Immature natural killer cell (primary cell): ENCODE data around the gene GRAMD1B. TPM values are rescaled to one million over a fixed set of nuclear protein-coding genes. Genes with fewer than 3 reads are reported as not detected.
"Not testable (repeated sequence)": the region's sequence is repeated elsewhere in the genome, so short reads cannot be mapped to it uniquely, and the experiment has no call there.

Experiments
- DNase-seq, 3 donors: peaks; one replicate each; pipeline ENCODE4 v3.0.0; 2022; ENCODE audit warnings: mixed read lengths in 1 of 3
- H3K27ac Mint-ChIP-seq, 6 donors: one replicate each; pipeline ENCODE4 v1.8.0; 2020; ENCODE audit warnings: mixed read lengths in 6 of 6, mild to moderate bottlenecking in 5 of 6, inconsistent platforms in 4 of 6, moderate library complexity in 3 of 6
- H3K27me3 Mint-ChIP-seq, 3 donors: one replicate each; pipeline ENCODE4 v1.8.0; 2020 to 2021; ENCODE audit warnings: low read depth in 3 of 3, mild to moderate bottlenecking in 3 of 3, mixed read lengths in 3 of 3, moderate library complexity in 3 of 3, inconsistent platforms in 1 of 3
- H3K36me3 Mint-ChIP-seq, 3 donors: one replicate each; pipeline ENCODE4 v1.8.0; 2020; ENCODE audit warnings: mixed read lengths in 3 of 3, inconsistent platforms in 2 of 3, mild to moderate bottlenecking in 2 of 3
- H3K4me1 Mint-ChIP-seq, 2 donors: one replicate each; pipeline ENCODE4 v1.8.0; 2020; ENCODE audit warnings: inconsistent platforms in 2 of 2, mild to moderate bottlenecking in 2 of 2, mixed read lengths in 2 of 2, moderate library complexity in 1 of 2
- H3K4me3 Mint-ChIP-seq, 5 donors: one replicate each; pipeline ENCODE4 v1.8.0; 2020; ENCODE audit warnings: mild to moderate bottlenecking in 5 of 5, mixed read lengths in 5 of 5, inconsistent platforms in 3 of 5, moderate library complexity in 3 of 5
- H3K9me3 Mint-ChIP-seq, 6 donors: one replicate each; pipeline ENCODE4 v1.8.0; 2020; ENCODE audit warnings: mild to moderate bottlenecking in 6 of 6, mixed read lengths in 6 of 6, inconsistent platforms in 4 of 6, moderate library complexity in 3 of 6
- polyA plus RNA-seq, 3 donors: library from polyadenylated mRNA; unstranded; fragments of 300-500 nt; fragmentation: Illumina TruSeq; gene quantifications; one replicate each; pipeline ENCODE4 v1.2.3, GENCODE V29; 2021

The GRAMD1B gene
- polyA plus RNA-seq, 3 donors from 2014 or later, result 0.78 to 3.4 (median 1.5) TPM

DNA sequence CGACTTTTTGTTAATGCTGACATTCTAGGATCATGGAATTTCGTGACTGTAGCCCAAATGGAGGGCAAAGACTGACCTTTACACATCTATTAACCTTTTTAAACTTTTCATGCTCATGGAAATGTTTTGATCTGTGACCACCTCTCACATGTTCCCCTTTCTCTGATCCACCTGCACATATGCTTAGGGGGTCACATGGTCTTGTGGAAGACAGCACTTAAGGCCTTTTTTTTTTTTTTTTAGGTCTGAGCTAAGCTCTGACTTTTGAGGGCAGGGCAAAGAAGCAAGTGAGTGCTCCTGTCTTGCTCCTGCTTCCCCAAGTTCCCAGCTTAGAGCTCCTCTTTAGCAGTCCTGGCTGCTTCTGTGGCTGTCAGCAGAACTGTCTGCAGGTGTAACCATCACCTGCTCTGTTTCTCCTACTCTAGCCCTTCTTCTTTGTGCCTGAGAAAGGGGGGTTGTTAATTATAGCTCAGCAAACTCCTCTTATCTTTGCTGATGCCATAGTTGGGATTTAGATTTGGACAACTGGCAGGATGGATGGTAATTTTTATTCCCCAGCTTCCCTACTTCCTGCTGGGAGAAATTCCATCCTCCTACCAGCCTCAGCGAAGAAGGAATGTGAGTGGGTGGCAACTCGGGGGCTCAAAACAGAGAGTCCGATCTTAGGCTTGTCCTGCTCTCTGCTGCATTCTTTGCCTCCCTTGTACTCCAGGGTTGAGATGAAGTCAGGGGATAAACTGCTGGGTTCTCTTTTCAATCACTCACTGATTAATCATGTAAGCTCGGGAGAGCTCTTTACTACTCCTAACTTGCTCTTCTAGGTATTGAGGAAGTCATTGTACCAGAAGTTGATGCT, 64.4 kb downstream of the GRAMD1B start:
- Mint-ChIP-seq H3K36me3 (peaks cover 0 to 4% (median 4%) of the 10 kb centered on the region in 3 donors), H3K4me3 (no peak overlapping the region), H3K27ac (peak overlapping the region in 1 of 6 donors; percentile 5), H3K9me3 (no peaks in the 10 kb centered on the region), H3K27me3 (no peaks in the 10 kb centered on the region), H3K4me1 (peaks cover 0 to 8% of the 10 kb centered on the region in 2 donors)
- no peak for DNase-seq

DNA sequence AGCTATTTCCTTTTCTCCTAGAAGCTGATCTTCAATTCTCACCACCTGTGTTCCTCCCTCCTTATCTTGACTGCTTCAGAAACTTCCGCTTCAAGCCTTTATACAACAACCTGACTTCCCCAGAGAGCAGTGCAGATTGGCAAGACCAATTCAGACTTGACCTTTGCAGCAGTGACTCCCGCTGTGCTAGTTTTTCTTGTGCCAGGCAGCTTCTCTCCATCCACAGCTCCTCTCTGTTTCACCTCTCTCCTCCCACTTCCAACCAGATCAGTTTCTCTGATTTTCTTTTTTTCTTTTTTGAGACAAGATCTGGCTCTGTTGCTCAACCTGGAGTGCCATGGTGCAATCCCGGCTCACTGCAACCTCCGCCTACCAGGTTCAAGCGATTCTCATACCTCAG, 74.3 kb downstream of the GRAMD1B start:
- Mint-ChIP-seq H3K27ac (no peak overlapping the region), H3K27me3 (no peaks in the 10 kb centered on the region), H3K9me3 (no peaks in the 10 kb centered on the region), H3K4me1 (no peaks in the 10 kb centered on the region), H3K36me3 (no peaks in the 10 kb centered on the region), H3K4me3 (no peak overlapping the region)
- DNase-seq, result no peak

DNA sequence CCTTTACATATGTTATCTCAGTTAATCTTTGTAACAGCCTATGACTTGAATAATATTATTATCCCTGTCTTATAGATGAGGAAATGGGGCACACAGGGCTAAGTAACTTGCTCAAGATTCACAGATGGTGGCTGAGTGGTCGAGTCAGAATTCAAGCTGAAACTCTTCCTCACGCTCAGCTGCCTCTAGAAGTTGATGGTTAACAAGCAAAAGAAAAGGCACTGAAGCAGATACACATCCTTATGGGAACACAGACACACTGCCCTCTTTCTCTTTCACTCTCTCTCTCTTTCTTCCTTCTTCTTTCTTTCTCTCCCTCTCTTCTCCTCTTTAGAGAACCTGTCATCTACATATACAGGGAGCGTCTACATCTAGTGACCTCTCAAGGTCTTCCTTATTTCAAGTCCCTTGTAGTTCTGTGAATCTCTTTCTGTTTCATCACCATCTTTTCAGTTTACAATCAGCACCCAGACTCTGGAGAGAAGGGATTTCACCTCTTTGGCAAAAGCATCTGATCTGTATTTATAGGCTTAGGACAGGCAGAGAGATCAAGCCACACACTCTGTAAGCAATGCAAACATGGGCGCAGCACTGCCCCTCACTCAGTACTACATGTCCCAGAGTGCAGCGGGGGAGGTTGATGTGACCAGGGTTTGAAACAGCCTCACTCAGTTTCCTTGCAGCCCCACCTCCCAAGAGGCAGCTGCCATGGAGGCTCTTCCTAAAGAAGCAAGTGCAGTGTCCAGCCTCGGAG, 75.7 kb downstream of the GRAMD1B start:
- H3K4me3 Mint-ChIP-seq, result no peak overlapping the region
- H3K27ac Mint-ChIP-seq, result no peak overlapping the region
- no peaks in the 10 kb centered on the region for H3K36me3 Mint-ChIP-seq
- no peaks in the 10 kb centered on the region for H3K9me3 Mint-ChIP-seq
- H3K27me3 Mint-ChIP-seq, result no peaks in the 10 kb centered on the region
- no peak for DNase-seq
- no peaks in the 10 kb centered on the region for H3K4me1 Mint-ChIP-seq

DNA sequence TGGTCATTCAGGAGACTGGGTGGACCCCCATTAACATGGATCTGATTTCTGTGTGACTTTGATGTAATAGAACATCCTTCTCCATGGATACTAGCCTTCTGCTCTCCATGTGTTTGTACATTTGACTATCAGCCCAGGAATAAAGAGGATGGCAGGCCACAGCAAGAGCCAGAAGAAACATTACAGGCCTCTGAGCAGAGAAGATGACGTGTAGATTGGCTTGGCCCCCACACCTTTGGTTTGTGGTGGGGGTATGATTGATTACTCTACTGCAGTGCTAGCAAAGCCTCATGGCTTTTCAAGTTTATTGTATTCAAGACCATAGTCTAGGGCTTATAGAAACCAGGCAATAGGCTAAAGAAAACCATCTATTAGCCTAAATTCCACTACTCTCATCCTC, 77.0 kb downstream of the GRAMD1B start:
- Mint-ChIP-seq H3K27ac (no peak overlapping the region), H3K36me3 (no peaks in the 10 kb centered on the region), H3K9me3 (no peaks in the 10 kb centered on the region), H3K4me1 (no peaks in the 10 kb centered on the region), H3K4me3 (no peak overlapping the region), H3K27me3 (no peaks in the 10 kb centered on the region)
- DNase-seq, result no peak

DNA sequence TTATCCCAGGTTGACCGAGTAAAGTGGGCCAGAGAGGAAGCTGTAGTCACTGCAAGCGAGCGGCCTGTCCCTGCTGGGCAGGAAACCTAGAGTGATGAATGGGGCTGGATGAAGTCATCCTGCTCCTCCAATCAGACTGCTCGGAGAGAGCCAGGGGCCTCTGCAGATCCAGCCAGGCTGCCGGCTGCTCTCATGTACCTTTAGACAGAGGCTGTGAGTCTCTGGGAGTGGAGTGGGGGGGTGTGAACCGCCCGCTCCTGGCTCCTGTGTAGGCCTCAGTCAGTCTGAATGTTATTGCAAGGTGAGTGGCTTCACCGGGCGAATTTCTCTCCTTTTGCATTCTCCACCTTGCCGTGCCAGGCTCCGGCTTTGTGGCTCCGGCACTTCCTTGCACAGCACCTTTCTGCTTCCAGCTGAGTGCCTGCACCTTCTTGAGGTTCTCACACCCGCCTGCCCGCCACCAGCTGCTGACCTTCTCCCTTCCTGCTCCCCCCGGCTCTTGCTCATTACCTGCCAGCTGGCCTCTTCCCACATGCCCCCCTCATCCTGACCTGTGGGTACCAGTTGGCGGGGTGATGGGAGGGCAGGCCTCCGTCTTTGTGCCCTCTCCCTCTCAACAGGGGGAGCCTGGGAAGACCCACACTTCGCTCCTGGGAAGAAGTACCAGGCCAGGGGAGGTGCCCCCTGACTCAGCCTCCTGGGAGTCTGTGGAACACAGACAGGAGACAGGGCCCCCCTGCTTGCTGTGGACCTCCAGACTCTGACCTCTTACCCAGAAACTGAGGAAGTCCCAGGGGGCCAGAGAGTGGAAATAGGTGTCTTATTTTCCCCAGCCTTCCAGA, 79.9 kb downstream of the GRAMD1B start:
- Mint-ChIP-seq H3K27me3 (no peaks in the 10 kb centered on the region), H3K4me3 (no peak overlapping the region), H3K36me3 (no peaks in the 10 kb centered on the region), H3K9me3 (no peaks in the 10 kb centered on the region), H3K27ac (no peak overlapping the region), H3K4me1 (no peaks in the 10 kb centered on the region)
- DNase-seq, result no peak

DNA sequence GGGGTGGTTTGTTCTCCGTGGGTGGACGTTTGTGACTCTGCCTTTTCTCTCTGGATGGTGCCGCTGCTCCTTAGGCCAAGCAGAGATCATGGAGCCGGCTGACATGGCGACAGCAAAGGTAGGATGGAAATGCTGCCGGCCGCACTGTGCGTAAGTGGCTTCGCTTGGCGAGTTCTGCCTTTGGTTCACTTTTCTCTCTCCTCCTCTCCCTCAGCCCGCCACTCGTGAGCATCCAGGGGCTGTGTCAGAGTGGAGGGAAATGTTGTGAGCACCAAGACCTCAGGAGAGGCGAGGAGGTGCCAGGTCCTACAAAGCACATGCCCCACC, 80.5 kb downstream of the GRAMD1B start:
- no peaks in the 10 kb centered on the region for H3K36me3 Mint-ChIP-seq
- no peak overlapping the region for H3K4me3 Mint-ChIP-seq
- no peaks in the 10 kb centered on the region for H3K4me1 Mint-ChIP-seq
- no peak for DNase-seq
- no peaks in the 10 kb centered on the region for H3K9me3 Mint-ChIP-seq
- no peaks in the 10 kb centered on the region for H3K27me3 Mint-ChIP-seq
- H3K27ac Mint-ChIP-seq, result no peak overlapping the region

DNA sequence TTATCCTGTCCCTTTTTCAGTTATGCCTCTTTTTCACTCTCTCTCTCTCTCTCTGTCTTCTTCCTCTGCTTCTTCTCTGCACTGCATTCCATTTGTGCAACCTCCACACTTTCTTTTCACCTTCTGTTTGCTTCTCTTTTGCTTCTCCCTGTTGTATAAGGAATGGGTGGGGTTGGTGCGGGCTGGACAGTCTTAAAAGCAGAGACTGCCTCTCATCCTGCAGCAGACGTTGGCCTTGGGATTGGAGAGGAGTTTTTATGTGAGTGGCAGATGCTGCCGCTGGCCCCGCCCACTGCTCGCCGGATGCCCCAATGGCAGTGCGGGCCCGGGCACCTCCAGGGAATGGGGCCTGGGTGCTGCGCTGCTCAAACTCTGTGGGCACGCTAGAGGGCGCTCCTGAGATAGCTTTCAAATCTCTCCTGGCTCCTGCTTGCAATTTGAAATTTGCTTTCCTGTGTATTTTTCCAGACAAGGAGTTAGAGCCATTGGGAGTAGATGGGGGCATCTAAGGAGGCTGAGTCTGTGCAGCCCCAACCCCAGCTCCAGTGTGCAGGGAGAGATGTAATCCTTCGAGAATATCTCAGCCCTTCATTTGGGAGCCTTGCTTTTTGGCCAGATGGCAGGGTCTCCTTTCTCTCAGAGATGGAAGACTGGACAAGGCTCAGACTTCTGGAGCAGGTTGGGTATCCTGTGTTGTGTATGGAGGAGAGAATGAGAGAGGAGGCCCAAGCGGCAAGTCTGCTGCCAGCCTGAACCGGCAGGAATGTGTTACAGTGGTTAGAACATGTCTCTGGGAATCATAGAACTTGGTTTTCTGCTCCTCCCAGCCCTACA, 81.2 kb downstream of the GRAMD1B start:
- H3K27me3 Mint-ChIP-seq, result no peaks in the 10 kb centered on the region
- no peak overlapping the region for H3K27ac Mint-ChIP-seq
- H3K9me3 Mint-ChIP-seq, result no peaks in the 10 kb centered on the region
- no peaks in the 10 kb centered on the region for H3K4me1 Mint-ChIP-seq
- no peak overlapping the region for H3K4me3 Mint-ChIP-seq
- DNase-seq, result peak; percentile 35 to 64 (median 51)
- no peaks in the 10 kb centered on the region for H3K36me3 Mint-ChIP-seq

DNA sequence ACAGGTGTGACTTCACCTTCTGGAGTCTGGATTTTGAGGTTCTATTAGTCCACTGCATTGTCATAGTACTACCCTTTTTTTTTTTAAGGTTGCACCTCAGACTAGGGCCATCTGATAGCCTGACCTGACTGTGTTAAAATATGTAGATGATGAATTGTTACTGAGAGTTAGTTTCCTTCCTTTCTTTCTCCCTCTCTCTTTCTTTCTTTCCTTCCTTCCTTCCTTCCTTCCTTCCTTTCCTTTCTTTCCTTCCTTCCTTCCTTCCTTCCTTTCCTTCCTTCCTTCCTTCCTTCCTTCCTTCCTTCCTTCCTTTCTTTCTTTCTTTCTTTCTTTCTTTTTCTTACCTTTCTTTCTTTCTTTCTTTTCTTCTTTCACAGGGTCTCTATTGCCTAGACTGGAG, 83.2 kb downstream of the GRAMD1B start:
- not testable (repeated sequence) for H3K4me3 Mint-ChIP-seq, H3K9me3 Mint-ChIP-seq, H3K27me3 Mint-ChIP-seq, H3K27ac Mint-ChIP-seq, DNase-seq, H3K36me3 Mint-ChIP-seq
- H3K4me1 Mint-ChIP-seq, result peaks cover 14 to 15% of the 10 kb centered on the region in 2 donors

DNA sequence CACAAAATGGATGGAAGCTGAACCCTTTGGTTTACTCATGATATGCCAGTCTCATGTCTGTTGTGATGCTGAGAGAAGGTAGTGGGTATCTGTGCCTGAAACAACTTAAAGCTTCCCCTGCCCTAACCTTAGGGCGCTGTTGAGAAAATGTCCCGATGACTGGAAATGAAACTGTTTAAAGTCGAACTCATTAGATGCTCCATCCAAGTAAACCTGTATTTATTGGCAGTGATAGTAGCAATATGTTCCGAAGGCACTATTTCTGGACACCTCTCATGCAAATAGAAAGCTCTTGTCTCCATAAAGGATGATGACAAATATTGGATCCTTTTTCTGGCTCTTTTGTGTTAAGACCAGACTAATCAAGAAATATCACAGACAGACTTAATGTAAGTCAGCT, 86.2 kb downstream of the GRAMD1B start:
- H3K9me3 Mint-ChIP-seq, result peaks cover 0 to 4% (median 0%) of the 10 kb centered on the region in 6 donors
- peaks cover 18 to 21% of the 10 kb centered on the region in 2 donors for H3K4me1 Mint-ChIP-seq
- H3K4me3 Mint-ChIP-seq, result no peak overlapping the region

DNA sequence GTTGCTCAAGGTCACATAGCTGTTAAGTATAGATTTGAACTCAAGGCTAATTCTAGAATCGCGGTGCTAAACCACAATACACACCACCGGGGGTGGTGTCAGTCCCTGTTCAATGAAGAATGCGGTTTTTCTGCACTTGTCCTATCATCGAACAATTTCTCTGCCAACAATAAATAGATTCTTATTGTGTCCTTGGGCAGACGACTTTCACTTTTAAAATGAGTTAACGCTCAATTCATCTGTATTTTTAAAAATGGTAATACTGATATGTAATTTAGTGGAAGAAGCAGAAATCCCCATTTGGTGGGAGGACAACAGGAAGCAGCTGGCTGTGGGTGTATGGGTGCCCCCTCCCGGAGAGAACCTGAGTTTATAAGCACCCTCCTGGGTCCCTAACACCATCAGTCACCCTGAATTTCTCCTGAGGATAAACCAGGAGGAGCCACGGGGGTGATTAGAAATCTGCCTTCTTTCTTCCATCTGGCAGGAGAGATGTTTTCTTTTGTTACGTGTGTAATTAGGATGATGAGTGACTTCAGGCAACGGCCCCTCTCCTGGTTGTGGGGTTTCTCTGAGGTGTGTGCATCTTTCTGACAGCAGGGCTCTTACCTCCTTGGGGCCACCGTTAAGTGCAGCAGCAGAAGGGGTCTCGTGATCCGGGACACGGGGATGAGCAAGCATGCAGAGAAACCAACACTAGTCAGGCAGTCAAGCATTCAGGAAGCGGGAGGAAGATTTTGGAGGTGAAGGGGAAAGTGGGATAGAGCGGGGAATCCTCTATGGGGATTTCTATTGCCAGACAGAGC, 87.7 kb downstream of the GRAMD1B start:
- Mint-ChIP-seq H3K27ac (peak overlapping the region in 1 of 6 donors; percentile 1), H3K4me3 (peak overlapping the region in 4 of 5 donors; percentile 2 to 68 (median 35))

More for the DNA sequence above, 86.2 kb downstream of the GRAMD1B start:
- Mint-ChIP-seq H3K36me3 (no peaks in the 10 kb centered on the region), H3K27ac (no peak overlapping the region), H3K27me3 (no peaks in the 10 kb centered on the region)
- no peak for DNase-seq

DNA sequence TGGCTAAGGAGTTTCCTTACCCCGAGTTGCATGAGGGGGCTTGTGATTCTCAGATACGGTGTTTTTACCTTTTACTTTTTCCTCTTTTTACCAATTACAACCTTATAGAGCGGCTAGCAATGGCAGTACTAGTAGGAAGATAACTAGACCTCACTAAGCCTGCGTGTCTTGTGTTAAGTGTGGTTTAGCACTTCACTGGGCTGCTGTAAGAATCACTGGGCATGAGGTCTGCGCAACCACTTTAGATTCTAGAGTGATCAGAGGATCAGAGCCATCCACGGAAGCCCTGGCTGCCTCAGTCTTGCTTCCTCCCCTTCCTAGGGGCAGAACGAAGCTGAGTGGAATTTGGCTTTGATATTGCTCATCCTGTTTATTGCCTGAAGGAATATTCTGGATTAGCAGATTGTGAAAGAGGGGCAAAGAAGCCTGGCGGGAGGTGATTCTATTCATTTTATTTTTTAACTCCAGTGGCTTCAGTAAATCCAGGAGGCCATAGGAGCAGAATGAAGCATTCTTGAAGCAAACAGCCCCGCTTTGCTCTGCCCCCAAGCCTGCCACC, 88.5 kb downstream of the GRAMD1B start:
- H3K27me3 Mint-ChIP-seq, result no peaks in the 10 kb centered on the region
- H3K4me3 Mint-ChIP-seq, result peak overlapping the region in 2 of 5 donors; percentile 68 to 73
- no peak overlapping the region for H3K27ac Mint-ChIP-seq
- no peaks in the 10 kb centered on the region for H3K36me3 Mint-ChIP-seq
- peak in 2 of 3 donors; percentile 8 to 33 for DNase-seq
- H3K9me3 Mint-ChIP-seq, result peaks cover 0 to 4% (median 0%) of the 10 kb centered on the region in 6 donors
- H3K4me1 Mint-ChIP-seq, result peaks cover 18 to 21% of the 10 kb centered on the region in 2 donors

More for the DNA sequence above, 87.7 kb downstream of the GRAMD1B start:
- peak in 1 of 3 donors; percentile 17 for DNase-seq
- Mint-ChIP-seq H3K27me3 (no peaks in the 10 kb centered on the region), H3K4me1 (peaks cover 18 to 21% of the 10 kb centered on the region in 2 donors), H3K9me3 (peaks cover 0 to 4% (median 0%) of the 10 kb centered on the region in 6 donors), H3K36me3 (no peaks in the 10 kb centered on the region)

DNA sequence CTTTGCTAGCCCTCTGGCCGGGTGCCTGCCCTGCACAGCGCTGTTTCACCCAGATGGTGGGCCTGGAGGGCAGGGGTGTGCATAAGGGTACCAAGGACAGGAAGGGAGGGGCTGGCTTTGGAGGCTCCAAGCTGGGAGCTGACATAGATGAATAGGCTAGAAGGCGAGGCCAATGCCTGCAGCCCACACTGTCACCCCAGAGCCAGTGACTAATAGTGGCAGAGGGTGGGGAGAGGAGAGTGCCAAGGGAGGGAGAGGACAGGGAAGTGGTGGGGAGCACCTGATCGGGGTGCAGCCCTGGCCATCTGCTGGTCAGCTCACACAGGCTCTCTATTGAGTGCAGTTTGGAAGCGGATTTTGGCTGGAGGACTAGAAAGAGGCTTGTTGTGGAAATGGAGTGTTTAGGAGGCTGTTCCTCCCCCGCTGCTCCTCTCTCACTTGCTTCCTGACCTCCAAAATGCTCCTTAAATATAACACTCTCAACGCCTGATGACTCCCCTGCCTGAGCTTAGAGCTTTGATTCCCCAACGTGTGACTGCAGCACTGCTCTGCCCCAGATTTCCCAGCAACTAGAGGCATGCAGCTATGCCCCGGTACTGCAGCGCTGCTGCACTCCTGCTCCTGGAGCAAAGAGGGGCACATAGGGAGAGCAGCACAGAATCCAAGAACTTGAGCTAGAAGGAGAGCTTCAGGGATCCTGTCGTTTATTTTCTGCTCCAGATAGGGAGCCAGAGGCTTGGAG, 89.2 kb downstream of the GRAMD1B start:
- H3K36me3 Mint-ChIP-seq, result no peaks in the 10 kb centered on the region

More for the DNA sequence above, 89.2 kb downstream of the GRAMD1B start:
- peaks cover 18 to 21% of the 10 kb centered on the region in 2 donors for H3K4me1 Mint-ChIP-seq
- no peaks in the 10 kb centered on the region for H3K27me3 Mint-ChIP-seq
- peaks cover 0 to 4% (median 0%) of the 10 kb centered on the region in 6 donors for H3K9me3 Mint-ChIP-seq
- no peak overlapping the region for H3K4me3 Mint-ChIP-seq
- H3K27ac Mint-ChIP-seq, result no peak overlapping the region
- no peak for DNase-seq
